Adrenal gland (tissue), 12 donors: ENCODE data around the gene THSD7A. TPM values are rescaled to one million over a fixed set of nuclear protein-coding genes. Genes with fewer than 3 reads are reported as not detected.

ENCODE experiments used
- DNase-seq, 7 donors: peaks; one replicate each; pipeline ENCODE4 v3.0.0-alpha.2; 2019 to 2020
- H3K27ac ChIP-seq, 5 donors: fragments of 200-600 bp; sonication (generic) in 4 of 5; 1 replicate in 3 of 5; 2 replicates in 2 of 5; pipeline versions ENCODE4 v1.5.1 to v1.8.0; 2016 to 2020; ENCODE audit warnings: mild to moderate bottlenecking in 1 of 5
- H3K27me3 ChIP-seq: fragments of 200-600 bp; 2 replicates; pipeline ENCODE4 v1.8.0; 2021
- H3K36me3 ChIP-seq, 2 donors: fragments of 200-600 bp; replicated peaks in 1 of 2; 1 replicate in 1 of 2; 2 replicates in 1 of 2; pipeline versions ENCODE4 v1.5.1 to v1.8.0; 2018 to 2022
- H3K4me1 ChIP-seq, 2 donors: fragments of 200-600 bp; replicated peaks in 1 of 2; 1 replicate in 1 of 2; 2 replicates in 1 of 2; pipeline versions ENCODE4 v1.5.1 to v1.8.0; 2018 to 2021
- H3K4me3 ChIP-seq, 4 donors: fragments of 200-600 bp; sonication (generic) in 3 of 4; one replicate each; pipeline ENCODE4 v1.5.1; 2016 to 2018
- H3K9me3 ChIP-seq, 3 donors: fragments of 200-600 bp; sonication (generic) in 1 of 3; replicated peaks in 1 of 3; 1 replicate in 2 of 3; 2 replicates in 1 of 3; pipeline versions ENCODE4 v1.5.1 to v1.8.0; 2016 to 2021
- CTCF ChIP-seq, 6 experiments: fragments of 450-650 bp in 4 of 6; fragments of 200-600 bp in 2 of 6; sonication (generic) in 1 of 6; IDR thresholded peaks; 1 replicate in 5 of 6; 2 replicates in 1 of 6; pipeline versions ENCODE4 v1.5.1 to v1.8.0; 2016 to 2021; ENCODE audit warnings: antibody characterized with exemption in 6 of 6, mild to moderate bottlenecking in 2 of 6, moderate library complexity in 1 of 6
- POLR2A ChIP-seq, 2 donors: fragments of 450-650 bp; IDR thresholded peaks; one replicate each; pipeline ENCODE4 v1.6.1; 2017; ENCODE audit warnings: antibody characterized with exemption in 2 of 2, mild to moderate bottlenecking in 2 of 2, moderate library complexity in 1 of 2
- WGBS, 4 donors: extraction: QIAGEN DNeasy Blood & Tissue Kit in 2 of 4; methylation state at CpG; one replicate each; pipeline versions ENCODE4 v1.1.5 to v1.1.7; 2013 to 2017; 5-methylcytosine and 5-hydroxymethylcytosine counted together
- intact Hi-C, 2 donors: fragments of 100-400 bp; cut with DNase I; formaldehyde crosslinking; loops; one replicate each; pipeline versions ENCODE4 v1.14.1 to v1.15.0; 2022 to 2023
- polyA plus RNA-seq, 3 donors: library from polyadenylated mRNA; stranded (reverse); fragments of 200-250 nt in 2 of 3; fragments of 350-450 nt in 1 of 3; fragmentation: Illumina TruSeq in 1 of 3; extraction: RNeasy Lipid Tissue Mini Kit (QIAGEN cat#74804) in 1 of 3; gene quantifications; one replicate each; pipeline ENCODE4 v1.2.3, GENCODE V29; 2013 to 2014
- total RNA-seq, 9 donors: library from RNA; depleted of rRNA in 4 of 9; stranded (reverse); fragments of >200 nt in 4 of 9; fragments of 120-200 nt in 1 of 9; fragmentation: NEBNext Ultra II Directional in 1 of 9; extraction: Animal tissue kit (Norgen Biotek cat#: 25700) in 1 of 9; gene quantifications; one replicate each; pipeline versions ENCODE4 v1.1.0 to v1.2.4, GENCODE V29; 2013 to 2023
- donor health status: healthy with polysubstance abuse.
- donor health status: Bipolar disorder and iron deficiency.
- donor health status: DM: yes; HTN: yes; CAD: no.
- donor health status: DM: no; HTN: no; CAD: no.
- donor health status: DM: no; HTN: no; CAD: no.
- donor health status: DM: yes; HTN: yes; CAD: no.

THSD7A gene
- total and polyA plus RNA-seq, 12 donors, result 0.74 to 18.4 (median 4.8) TPM

- intact Hi-C loops, result no loop called here
- H3K27me3 ChIP-seq, result no peaks in the 10 kb centered on the region
- TF ChIP-seq POLR2A (IDR thresholded peaks at IDR 0.05), result no peak
- no peak for TF ChIP-seq CTCF (IDR thresholded peaks at IDR 0.05)
- H3K27ac ChIP-seq, result no peak overlapping the region
- WGBS, 4 donors, result 78 to 86% (median 85%) methylated on average over 4 of the region's 4 CpGs
- H3K4me1 ChIP-seq, result no peaks in the 10 kb centered on the region
- no peaks in the 10 kb centered on the region for H3K36me3 ChIP-seq
- H3K4me3 ChIP-seq, result no peak overlapping the region
- no peak for DNase-seq
- no peaks in the 10 kb centered on the region for H3K9me3 ChIP-seq
Observed at GRCh38 chr7:11747715-11748485, 84.1 kb downstream of the THSD7A start.

- TF ChIP-seq CTCF (IDR thresholded peaks at IDR 0.05) (no peak), POLR2A (IDR thresholded peaks at IDR 0.05) (no peak)
- 93 to 97% (median 94%) methylated on average over 1 of the region's 1 CpG for WGBS, 4 donors
- H3K36me3 ChIP-seq, result no peaks in the 10 kb centered on the region
- H3K27ac ChIP-seq, result no peak overlapping the region
- H3K27me3 ChIP-seq, result no peaks in the 10 kb centered on the region
- no peak overlapping the region for H3K4me3 ChIP-seq
- H3K9me3 ChIP-seq, result no peaks in the 10 kb centered on the region
- intact Hi-C loops, result no loop called here
- no peak for DNase-seq
- no peaks in the 10 kb centered on the region for H3K4me1 ChIP-seq
Observed at GRCh38 chr7:11746591-11746990, 85.4 kb downstream of the THSD7A start.

- H3K4me3 ChIP-seq, result no peak overlapping the region
- H3K9me3 ChIP-seq, result no peaks in the 10 kb centered on the region
- H3K4me1 ChIP-seq, result no peaks in the 10 kb centered on the region
- TF ChIP-seq CTCF (IDR thresholded peaks at IDR 0.05), result no peak
- no peak for TF ChIP-seq POLR2A (IDR thresholded peaks at IDR 0.05)
- intact Hi-C loops, result no loop called here
- no peak for DNase-seq
- no peaks in the 10 kb centered on the region for H3K27me3 ChIP-seq
- no peak overlapping the region for H3K27ac ChIP-seq
- no peaks in the 10 kb centered on the region for H3K36me3 ChIP-seq
- 96 to 98% (median 97%) methylated on average over 1 of the region's 1 CpG for WGBS, 4 donors
Observed at GRCh38 chr7:11743548-11743947, 88.5 kb downstream of the THSD7A start.

GRCh38 chr7:11743016-11743415 is 89.0 kb downstream of the THSD7A start:
- TF ChIP-seq CTCF (IDR thresholded peaks at IDR 0.05) (no peak), POLR2A (IDR thresholded peaks at IDR 0.05) (no peak)
- WGBS, 4 donors, result 82 to 91% (median 90%) methylated on average over 3 of the region's 3 CpGs

More at GRCh38 chr7:11743016-11743415, 89.0 kb downstream of the THSD7A start:
- Histone ChIP-seq H3K36me3 (no peaks in the 10 kb centered on the region), H3K27ac (no peak overlapping the region), H3K9me3 (no peaks in the 10 kb centered on the region), H3K27me3 (no peaks in the 10 kb centered on the region), H3K4me3 (no peak overlapping the region), H3K4me1 (no peaks in the 10 kb centered on the region)
- no peak for DNase-seq
- intact Hi-C loops, result no loop called here
